ENCODE results near the gene RECQL5.
A peak's percentile ranks its signal among the peaks of the same experiment; 100 is the strongest.

Gene RECQL5

GRCh38 chr17:75693500-75694481 is 26.8 kb upstream of the RECQL5 start:
- TF ChIP-seq GATA1 (IDR thresholded peaks at IDR 0.05; ENCODE audit: low read depth, low read length): no peak
- no peak for TF ChIP-seq POLR2A (IDR thresholded peaks at IDR 0.05; ENCODE audit: low read length)
- DNase-seq: no peak

DNA sequence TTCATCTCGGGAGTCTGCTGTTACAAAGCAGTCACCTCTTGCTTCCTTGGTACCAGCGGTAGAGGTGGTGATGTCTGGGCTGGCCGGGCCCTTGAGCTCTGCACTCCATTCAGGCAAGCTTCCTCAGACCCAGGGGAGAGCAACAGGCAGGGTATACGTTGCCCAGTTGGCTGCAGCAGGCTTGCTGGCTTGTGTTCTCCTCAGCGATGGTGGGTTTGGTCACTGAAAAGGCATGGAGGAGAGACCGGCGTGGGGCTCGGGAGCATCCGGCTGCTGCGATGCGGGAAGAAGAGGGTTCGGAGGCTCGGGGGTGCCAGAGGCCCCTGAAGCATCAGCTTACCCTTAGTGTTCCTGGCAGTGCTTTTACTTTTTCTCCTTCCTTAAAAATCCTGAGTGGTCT is 26.0 kb upstream of the RECQL5 start:
- no peak for DNase-seq
- no peak for TF ChIP-seq POLR2A (IDR thresholded peaks at IDR 0.05; ENCODE audit: low read length)
- TF ChIP-seq GATA1 (IDR thresholded peaks at IDR 0.05; ENCODE audit: low read depth, low read length): no peak

- no peak for DNase-seq
- TF ChIP-seq GATA1 (IDR thresholded peaks at IDR 0.05; ENCODE audit: low read depth, low read length) (no peak), POLR2A (IDR thresholded peaks at IDR 0.05; ENCODE audit: low read length) (no peak)
Observed at GRCh38 chr17:75691801-75692626, 25.1 kb upstream of the RECQL5 start.

GRCh38 chr17:75691371-75691791 is 24.4 kb upstream of the RECQL5 start:
- no peak for DNase-seq
- TF ChIP-seq POLR2A (IDR thresholded peaks at IDR 0.05; ENCODE audit: low read length): no peak

GRCh38 chr17:75689441-75689873 is 22.5 kb upstream of the RECQL5 start:
- DNase-seq: no peak

DNA sequence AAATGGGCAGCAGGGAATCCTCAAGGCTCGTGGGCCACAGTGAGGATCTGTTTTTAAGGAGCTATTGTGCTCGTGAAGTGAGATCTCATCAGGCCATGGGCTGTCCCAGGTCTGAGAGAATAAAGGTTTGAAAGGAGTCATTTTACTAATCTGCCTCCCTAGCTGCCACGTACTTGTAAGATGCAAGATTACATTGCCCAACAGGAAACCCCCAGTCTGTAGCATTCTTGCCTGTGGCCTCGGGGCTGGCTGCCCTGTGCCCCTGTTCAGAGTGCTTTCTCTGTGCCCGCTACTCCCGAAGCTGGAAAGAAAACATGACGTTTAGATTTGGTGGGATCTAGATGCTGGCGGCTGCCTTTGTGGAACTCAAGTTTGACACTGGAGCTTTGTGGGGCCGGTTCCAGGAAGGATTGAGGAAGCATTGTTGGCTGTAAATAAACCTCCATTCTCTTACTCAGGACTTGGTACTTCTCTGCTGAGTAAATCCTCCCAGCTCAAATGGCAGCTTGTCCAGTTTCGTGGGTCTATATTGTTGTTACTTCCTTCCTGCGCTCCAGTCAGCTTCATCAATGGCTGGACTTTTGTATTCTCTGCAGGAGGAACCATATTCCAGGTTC is 21.4 kb upstream of the RECQL5 start:
- DNase-seq: no peak
- no peak for TF ChIP-seq GATA1 (IDR thresholded peaks at IDR 0.05; ENCODE audit: low read depth, low read length)
- no peak for TF ChIP-seq POLR2A (IDR thresholded peaks at IDR 0.05; ENCODE audit: low read length)

More at GRCh38 chr17:75689441-75689873, 22.5 kb upstream of the RECQL5 start:
- TF ChIP-seq GATA1 (IDR thresholded peaks at IDR 0.05; ENCODE audit: low read depth, low read length) (no peak), POLR2A (IDR thresholded peaks at IDR 0.05; ENCODE audit: low read length) (no peak)

DNA sequence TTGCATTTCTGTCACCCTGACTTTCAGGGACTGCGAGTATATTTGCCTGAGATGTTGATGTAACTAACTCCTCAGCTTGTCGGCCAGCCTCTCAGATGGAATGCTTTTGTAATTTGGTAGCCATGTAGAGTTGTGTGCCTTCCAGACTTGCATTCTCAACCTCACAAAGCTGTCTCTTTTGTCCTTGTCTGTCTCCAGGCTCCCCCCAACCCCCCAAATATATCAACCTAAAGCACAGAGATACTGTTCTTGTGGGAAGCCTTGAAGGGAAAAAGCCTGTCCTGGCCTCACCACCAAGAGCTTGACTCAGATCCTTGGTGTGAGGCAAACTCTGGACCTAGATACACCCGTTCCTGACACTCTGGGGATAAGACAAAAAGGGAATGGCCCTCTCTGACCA is 18.5 kb upstream of the RECQL5 start:
- TF ChIP-seq GATA1 (IDR thresholded peaks at IDR 0.05; ENCODE audit: low read depth, low read length): no peak
- TF ChIP-seq POLR2A (IDR thresholded peaks at IDR 0.05; ENCODE audit: low read length): no peak
- DNase-seq: no peak

- no peak for DNase-seq
- TF ChIP-seq POLR2A (IDR thresholded peaks at IDR 0.05; ENCODE audit: low read length): no peak
- no peak for TF ChIP-seq GATA1 (IDR thresholded peaks at IDR 0.05; ENCODE audit: low read depth, low read length)
Observed at GRCh38 chr17:75684924-75685323, 18.0 kb upstream of the RECQL5 start.

- no peak for DNase-seq
- TF ChIP-seq POLR2A (IDR thresholded peaks at IDR 0.05; ENCODE audit: low read length) (no peak), GATA1 (IDR thresholded peaks at IDR 0.05; ENCODE audit: low read depth, low read length) (no peak)
Observed at GRCh38 chr17:75684249-75684648, 17.3 kb upstream of the RECQL5 start.

- TF ChIP-seq GATA1 (IDR thresholded peaks at IDR 0.05; ENCODE audit: low read depth, low read length) (no peak), POLR2A (IDR thresholded peaks at IDR 0.05; ENCODE audit: low read length) (no peak)
- peak; percentile 29 to 72 for DNase-seq
Observed at GRCh38 chr17:75683583-75683982, 16.6 kb upstream of the RECQL5 start.

DNA sequence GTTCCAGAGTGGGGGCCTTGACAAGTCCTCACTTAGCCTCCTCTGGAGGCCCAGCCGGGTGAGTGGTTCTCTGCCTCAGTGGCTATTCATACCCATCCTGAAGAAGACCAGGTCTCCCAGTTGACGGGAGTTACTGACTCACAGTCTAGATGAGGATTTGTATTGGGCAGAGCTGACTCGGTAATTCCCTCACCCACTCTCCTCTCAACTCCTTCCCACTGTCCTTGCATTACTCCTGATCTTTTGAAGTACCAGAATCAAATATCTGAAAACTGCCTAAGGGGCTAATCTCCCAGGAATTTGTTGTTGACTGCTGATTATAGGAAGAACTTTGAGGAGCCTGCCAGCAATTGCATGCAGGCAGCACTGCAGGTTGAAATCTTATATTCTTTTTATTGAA is 14.3 kb upstream of the RECQL5 start:
- no peak for DNase-seq
- TF ChIP-seq POLR2A (IDR thresholded peaks at IDR 0.05; ENCODE audit: low read length) (no peak), GATA1 (IDR thresholded peaks at IDR 0.05; ENCODE audit: low read depth, low read length) (no peak)

- no peak for TF ChIP-seq POLR2A (IDR thresholded peaks at IDR 0.05; ENCODE audit: low read length)
- no peak for TF ChIP-seq GATA1 (IDR thresholded peaks at IDR 0.05; ENCODE audit: low read depth, low read length)
- DNase-seq: no peak
Observed at GRCh38 chr17:75680431-75680830, 13.5 kb upstream of the RECQL5 start.

DNA sequence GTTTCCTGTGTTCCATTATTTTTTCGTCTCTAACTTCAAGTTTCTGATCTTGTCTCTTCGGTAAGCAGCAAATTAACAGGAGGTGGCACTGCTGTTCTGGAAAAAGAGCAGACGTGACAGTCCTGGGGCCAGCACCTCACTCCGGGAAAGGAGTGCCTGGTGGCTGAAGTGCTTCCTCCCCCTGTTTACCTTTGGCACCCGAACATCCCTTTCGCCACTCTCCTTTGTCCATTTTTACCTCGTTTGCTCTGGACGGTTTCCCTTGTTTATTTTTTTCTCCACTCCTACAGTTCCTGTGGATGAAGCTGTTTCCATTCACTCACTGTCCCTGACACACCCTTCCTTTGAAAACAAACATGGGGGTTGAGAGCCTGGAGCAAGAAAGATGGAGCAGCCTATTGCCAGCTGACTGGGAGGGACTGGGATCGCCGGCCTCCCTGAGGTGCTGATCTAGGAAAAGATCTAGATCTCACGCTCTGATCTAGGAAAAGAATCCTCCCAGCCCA is 12.8 kb upstream of the RECQL5 start:
- TF ChIP-seq GATA1 (IDR thresholded peaks at IDR 0.05; ENCODE audit: low read depth, low read length) (no peak), POLR2A (IDR thresholded peaks at IDR 0.05; ENCODE audit: low read length) (no peak)

DNA sequence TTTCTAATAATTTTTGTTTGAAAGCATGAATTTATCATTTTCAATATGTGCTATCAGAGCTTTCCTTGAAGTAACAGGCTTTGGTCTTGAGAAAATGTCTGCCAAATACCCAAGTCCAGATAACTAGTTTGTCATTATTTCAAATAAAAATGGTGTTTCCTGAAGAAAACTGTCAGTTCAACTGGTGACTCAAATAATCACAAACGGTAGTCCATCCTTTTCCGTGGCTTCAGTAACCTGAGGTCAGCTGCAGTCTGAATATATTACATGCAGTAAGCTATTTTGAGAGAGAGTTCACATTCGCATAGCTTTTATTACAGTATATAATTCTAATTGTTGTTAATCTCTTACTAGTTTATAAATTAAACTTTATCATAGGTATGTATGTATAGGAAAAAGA is 9.5 kb upstream of the RECQL5 start:
- DNase-seq: no peak
- TF ChIP-seq POLR2A (IDR thresholded peaks at IDR 0.05; ENCODE audit: low read length) (no peak), GATA1 (IDR thresholded peaks at IDR 0.05; ENCODE audit: low read depth, low read length) (no peak)

More for the DNA sequence above, 12.8 kb upstream of the RECQL5 start:
- no peak for DNase-seq
